ENCODE measurements around the gene TPRG1L.
"Not testable (repeated sequence)": the region's sequence is repeated elsewhere in the genome, so short reads cannot be mapped to it uniquely, and the experiment has no call there.

TPRG1L gene

DNA sequence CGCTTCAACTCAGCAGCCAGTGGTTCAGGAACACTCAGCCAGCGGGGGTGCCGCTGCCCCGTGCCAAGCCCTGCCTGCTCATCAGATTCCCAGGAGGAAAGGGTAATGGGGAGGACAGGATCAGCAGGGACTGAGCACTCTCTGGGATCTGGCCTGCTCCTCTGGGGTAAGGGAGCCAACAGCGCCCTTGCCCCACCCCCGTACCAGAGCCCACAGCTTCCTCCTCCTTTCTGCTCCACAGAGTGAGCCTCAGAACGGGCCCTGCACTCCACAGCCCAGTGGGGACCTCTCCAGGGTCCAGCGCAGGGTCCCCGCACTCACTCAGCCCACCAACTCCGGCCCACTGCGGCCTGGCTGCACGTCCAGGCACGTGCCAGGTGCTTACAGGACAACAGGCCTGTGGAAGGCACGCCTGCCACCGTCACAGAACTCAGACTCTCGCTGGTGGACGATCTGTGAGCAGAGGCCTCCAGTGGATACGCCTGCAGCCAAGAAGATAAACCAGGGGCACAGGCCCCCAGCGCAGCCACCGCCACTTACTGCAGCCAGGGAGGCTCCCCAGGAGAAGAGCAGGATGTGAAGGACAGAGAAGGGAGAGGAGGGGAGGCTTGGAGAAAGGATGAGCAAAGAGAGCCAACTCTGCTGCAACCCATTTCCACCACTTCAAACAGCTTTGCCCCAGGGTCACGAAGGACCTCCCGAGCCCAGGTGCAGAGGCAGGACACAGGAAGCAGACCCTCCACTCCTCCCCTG lies 15.6 kb upstream of the TPRG1L start:
- no peak for DNase-seq (ENCODE audit: low read depth in 2 of 2)

DNA sequence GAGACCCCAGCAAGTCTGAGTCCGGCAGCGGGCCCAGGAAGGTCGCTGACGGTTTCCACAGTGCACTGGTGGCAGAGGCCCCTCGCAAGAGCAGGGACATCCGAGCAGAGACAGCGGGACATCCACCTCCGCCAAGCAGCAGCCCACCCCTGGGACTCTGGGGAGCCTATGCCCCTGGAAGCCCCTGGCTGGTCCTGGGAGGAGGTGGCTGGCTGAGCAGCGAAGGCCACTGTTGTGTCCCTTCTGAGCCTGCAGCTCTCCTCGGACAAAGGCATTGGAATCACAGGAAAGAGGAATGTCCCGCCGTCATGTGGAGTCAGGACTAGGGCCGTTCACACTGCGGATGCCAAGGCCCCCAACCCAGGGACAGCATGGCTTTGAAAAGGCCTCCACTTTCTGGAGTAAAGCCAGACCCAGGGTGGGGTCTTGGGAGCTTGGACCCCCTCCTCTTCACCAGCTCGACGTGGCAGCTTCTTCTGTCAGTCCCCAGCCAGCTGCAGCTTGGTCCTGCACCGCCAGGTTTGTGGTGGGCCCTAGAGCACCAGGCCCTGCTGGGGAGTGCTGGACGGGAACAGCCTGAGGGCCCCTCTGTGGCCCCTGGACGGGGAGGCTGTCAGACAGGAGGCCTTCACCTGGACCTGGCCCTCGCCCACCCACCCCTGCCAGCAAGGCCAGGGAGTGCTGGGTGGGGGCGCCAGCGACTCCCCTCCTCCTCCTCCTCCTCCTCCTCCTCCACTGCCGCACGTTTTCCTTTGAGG lies 14.9 kb upstream of the TPRG1L start:
- DNase-seq (ENCODE audit: low read depth in 2 of 2): no peak

DNA sequence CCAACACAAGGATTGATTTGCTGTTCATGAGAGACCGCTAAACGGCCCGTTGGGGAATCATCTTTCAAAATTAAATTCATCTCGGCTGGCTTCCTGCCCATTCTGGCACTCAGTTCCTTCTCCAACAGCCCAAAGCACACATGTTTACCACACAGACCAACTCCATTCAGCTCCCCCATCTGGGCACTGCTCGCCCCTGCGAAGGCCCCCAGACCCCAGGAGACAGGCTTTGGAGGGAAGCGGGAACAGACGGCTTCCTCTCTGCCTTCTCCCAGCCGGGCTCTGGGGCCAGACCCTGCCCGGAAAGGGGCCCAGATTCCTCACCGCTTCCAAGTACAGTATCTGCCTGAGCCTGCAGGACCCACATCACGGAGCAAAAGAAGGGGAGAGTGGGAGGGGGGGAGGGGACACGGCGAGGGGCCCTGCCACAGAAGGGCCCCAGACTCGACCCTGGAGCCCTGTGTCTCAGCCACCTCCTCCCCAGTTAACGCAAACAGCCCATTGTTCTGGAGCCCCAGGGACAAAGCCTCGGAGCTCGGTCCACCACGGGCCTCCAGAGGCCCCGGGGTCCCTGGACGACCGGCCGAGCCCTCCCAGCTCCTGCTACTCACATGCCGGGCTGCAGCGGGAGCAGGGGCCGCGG lies 14.2 kb upstream of the TPRG1L start:
- DNase-seq (ENCODE audit: low read depth in 2 of 2): no peak

DNA sequence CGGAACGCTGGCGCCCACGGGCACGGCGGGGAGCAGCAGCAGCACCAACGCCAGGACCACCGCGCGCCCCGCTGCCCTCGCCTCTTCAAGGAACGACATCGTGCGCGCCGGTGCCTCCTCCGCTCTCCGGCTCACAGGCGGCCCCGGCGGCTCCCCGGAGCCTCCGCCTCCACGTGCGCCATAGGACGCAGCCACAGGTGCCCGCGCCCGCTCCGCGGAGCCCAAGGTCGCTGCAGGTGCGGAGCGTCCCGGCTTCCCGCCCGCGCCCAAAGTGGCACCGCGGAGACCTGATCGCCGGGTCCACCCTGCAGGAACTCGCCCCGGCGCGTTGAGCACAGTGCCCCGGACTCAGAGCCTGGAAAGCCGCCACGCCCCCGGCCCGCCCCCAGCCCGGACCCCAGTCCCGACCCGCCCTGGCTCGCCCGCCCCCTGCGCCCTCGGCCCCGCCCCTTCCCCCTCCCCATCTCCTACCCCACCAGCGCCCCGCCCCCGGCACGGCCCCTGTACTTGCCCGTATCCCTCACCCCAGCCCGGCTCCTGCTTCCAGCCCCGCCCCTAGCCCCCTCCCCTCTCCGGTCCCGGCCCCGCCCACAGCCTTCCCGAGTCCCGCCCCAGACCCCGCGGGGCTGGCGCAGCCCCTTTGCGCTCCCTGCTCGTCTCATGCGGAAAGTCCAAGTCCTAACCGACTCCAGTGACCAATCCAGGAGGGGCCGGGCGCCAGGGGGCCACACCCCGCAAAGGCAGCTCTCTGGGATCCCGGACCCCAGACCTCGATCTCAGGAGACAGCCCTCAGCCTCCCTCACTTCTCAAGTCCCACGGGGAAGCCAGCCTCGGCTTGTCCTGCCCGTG lies 13.4 kb upstream of the TPRG1L start, which contains the start of gene MEGF6:
TSS of gene MEGF6 (minus strand) at position 339 of the 850 bp plus-strand sequence. CDS start at position 99, 240 bp downstream.
- peak; percentile 31 to 63 for DNase-seq (ENCODE audit: low read depth in 2 of 2)

DNA sequence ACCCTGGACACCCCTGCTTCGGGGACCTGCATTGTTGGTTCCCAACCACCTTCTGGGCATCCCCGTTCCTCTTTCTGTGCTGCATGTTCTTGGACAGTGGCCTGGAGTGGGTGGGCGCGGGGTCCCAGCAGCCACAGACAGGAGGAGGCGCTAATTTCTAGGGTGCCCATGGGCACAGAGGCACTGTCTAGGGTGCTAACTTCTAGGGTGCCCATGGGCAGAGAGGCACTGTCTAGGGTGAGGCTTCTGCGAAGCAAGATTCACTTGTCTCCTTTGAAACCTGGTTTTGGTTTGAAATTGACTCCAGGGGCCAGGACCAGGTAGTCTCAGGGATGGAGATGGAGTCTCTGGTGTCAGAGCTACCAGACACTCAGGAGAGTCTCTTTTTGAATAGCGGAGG lies 12.7 kb upstream of the TPRG1L start:
- no peak for DNase-seq (ENCODE audit: low read depth in 2 of 2)

DNA sequence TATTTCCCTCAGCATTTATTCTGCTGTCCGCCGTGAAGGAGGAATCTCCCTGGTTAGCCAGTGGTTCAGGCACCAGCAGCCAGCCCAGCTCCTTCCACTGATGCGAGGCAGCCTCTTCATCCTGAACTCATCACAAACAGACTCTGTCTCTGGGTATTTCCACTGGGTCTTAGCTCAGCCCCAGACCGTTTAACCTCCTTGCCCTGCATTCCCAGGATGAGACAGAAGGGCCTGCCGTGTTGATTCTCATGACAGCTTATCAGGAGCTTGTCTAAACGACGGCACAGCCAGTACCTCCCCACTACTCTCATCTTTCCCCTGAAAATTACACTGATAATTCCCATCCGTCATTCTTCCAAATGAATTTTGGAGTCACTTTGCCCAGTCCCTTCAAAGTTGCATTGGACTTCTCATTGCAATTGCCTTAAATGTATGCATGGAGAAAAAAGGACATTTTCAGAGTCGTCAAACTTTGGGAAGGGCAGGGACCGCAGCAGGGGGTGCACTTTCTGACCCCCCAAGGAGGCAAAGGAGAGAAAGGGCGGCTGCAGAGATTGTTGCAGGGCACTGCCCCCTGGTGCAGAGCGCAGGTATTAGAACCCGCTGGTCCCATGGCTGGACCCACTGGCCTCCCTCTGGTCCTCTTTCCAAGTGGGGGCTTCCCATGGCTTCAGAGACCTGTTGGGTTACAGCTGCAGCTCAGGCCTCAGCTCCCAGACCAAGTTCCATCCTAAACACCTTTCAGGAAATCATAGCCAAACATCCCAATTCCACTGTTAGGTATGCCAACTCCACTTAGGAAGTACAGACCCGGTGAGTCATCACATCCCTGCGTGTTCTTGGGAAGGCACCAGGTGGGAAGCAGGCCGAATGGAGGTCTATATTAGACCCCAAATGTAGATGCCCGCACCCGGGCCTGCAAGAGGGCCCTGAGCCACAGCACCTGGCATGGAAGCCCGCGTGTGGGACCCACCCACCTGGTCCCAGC lies 9.8 kb upstream of the TPRG1L start:
- no peak for DNase-seq (ENCODE audit: low read depth in 2 of 2)

DNA sequence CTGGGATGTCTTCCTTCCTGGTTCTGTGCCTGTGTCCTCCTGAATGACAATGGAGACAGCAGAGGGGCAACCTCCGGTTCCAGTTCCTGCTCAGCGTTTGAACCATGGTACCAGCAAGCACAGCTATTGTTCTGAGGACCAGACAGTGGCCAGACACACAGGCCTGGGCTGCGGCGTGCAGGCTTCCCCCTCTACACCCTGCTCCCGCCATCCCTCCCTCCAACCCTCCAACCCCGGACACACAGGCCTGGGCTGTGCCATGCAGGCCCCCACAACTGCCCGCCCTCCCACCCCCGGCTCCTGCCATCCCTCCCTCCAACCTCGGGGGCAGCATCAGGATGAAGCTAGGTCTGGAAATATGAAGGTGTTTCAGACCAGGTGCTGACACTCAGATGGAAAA lies 8.0 kb upstream of the TPRG1L start:
- DNase-seq (ENCODE audit: low read depth in 2 of 2): no peak

DNA sequence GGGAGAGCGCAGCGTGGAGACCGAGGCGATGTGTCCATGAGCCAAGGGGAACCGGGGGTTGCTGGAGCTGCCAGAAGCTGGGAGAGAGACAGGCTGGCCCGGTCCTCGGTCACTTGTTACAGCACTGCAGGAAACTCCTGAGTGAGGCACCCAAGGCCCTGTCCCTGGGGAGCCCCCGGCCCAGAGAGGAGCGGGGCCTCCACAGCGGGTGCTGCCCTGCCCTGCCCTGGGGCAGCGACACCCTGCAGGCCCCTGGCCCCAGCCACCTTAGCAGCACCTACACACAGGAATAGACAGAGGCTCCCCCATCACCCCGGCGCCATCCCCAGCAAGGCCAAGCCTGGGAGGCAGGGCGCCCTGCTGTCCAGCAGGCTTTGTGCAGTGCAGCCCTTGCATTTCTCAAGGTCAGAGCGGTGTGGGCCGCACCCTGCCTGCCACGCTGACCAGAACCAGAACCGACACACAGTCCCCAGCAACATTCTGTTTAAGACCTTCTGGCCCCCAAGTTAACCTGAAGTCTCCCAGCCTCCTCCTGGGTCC lies 6.9 kb upstream of the TPRG1L start:
- no peak for DNase-seq (ENCODE audit: low read depth in 2 of 2)

DNA sequence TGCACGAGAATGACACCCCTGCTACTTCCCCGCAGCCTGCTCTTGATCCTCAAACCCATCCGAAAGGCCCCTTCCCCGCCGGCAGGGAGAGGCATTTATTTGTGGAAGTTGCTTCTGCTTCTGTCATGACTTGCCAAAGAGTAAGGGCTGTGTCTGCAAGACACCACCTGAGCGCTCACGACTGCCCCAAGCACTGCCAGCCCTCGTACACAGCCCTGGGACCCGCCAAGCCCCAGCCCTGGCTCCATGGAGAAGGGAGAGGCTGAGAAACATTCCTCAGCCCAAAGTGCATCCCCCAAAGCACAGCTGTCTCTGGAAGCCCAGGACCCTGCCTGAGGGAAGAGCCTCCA lies 6.3 kb upstream of the TPRG1L start:
- no peak for DNase-seq (ENCODE audit: low read depth in 2 of 2)

DNA sequence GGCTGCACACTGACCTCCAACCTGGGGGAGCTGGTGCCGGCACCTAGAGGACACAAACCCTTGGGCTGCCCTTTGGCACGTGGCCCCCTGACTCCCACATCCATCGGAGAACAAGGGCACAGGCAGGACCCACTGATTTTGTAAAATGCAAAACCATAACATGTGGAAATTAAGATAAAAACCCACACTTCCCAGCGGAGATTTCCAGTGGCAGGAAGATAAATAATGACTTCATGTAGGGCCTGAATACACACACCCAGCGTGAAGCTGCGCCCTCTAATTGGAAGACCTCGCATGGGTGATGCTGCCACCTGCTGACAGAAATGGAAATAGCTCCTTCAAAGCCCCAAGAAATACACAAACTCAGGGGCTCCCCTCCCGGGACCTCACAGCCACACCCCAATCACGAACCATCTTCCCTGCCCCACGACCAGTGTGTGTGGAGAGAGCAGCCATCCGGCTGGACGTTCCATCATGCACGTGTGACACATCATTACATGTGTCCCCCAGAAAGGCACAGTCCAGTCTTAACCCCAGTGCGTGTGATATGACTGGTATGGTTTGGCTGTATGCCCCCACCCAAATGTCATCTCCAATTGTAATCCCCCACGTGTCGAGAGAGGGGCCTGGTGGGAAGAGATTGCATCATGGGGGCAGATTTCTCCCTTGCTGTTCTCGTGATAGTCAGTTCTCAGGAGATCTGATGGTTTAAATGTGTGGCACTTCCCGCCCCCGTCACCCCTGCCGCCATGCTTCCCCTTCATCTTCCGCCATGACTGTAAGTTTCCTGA lies 5.7 kb upstream of the TPRG1L start:
- DNase-seq (ENCODE audit: low read depth in 2 of 2): peak; percentile 49 to 71

DNA sequence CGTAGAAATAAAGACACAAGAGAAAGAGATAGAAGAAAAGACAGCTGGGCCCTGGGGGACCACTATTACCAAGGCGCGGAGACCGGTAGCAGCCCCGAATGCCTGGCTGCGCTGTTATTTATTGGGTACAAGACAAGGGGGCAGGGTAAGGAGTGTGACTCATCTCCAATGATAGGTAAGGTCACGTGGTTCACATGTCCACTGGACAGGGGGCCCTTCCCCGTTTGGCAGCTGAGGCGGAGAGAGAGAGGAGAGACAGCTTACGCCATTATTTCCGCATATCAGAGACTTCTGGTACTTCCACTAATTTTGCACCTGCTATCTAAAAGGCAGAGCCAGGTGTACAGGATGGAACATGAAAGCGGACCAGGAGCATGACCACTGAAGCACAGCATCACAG lies 4.1 kb upstream of the TPRG1L start:
- no peak for DNase-seq (ENCODE audit: low read depth in 2 of 2)

DNA sequence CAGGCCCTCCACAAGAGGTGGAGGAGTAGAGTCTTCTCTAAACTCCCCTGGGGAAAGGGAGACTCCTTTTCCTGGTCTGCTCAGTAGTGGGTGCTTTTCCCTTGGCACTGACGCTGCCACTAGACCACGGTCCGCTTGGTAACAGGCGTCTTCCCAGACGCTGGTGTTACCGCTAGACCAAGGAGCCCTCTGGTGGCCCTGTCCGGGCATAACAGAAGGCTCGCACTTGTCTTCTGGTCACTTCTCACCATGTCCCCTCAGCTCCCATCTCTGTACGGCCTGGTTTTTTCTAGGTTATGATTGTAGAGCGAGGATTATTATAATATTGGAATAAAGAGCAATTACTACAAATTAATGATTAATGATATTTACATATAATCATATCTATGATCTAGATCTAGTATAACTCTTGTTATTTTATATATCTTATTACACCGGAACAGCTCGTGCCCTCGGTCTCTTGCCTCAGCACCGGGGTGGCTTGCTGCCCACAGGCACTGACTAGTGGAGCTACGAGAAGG lies 3.6 kb upstream of the TPRG1L start:
- not testable (repeated sequence) for DNase-seq (ENCODE audit: low read depth in 2 of 2)

DNA sequence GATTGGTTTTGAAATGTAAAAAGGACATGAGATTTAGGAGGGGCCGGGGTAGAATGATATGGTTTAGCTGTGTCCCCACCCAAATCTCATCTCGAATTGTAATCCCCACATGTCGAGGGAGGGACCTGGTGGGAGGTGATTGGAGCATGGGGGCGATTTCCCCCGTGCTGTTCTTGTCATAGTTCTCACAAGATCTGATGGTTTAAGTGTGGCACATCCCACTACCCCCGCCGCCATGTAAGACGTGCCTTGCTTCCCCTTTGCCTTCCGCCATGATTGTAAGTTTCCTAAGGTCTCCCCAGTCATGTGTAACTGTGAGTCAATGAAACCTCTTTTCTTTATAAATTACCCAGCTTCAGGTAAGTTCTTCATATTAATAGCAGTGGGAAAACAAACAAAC lies 2.7 kb upstream of the TPRG1L start:
- DNase-seq (ENCODE audit: low read depth in 2 of 2): not testable (repeated sequence)

DNA sequence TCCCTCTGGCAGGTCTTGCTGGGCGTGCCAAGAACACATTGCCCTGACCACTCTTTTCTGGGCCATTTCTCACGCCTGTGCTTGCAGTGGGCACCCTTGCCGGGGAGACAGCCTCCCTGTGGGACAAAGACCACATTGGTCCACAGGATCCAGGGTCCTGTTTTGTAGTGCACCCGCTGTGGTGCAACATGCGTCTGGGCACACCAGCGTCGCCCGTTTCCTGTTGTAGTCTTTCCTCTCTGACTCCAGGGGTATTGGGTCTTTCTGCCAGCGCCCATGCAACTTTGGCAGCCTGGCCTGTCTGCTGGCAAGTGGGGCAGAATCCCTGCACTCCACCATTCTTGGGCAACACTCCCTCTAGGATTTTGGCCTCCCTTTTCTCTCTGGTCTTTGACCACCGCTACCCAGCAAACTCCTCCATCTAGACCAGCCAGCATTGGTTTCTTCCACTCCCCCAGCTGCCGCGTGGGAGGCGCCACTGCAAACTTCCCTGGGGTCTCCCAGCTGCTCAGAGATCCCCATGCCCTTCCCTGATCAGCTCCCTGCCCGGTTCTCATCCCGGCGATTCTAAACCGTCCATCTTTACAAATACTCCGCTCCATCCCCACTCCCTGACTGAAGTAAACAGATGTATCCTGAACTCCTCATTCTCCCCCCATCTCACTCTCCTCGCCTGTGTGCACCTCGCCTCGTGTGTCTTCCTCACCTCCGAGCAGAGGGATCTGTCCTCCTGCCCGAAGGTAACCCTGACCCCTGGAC lies 1.2 kb upstream of the TPRG1L start:
- no peak for DNase-seq (ENCODE audit: low read depth in 2 of 2)

DNA sequence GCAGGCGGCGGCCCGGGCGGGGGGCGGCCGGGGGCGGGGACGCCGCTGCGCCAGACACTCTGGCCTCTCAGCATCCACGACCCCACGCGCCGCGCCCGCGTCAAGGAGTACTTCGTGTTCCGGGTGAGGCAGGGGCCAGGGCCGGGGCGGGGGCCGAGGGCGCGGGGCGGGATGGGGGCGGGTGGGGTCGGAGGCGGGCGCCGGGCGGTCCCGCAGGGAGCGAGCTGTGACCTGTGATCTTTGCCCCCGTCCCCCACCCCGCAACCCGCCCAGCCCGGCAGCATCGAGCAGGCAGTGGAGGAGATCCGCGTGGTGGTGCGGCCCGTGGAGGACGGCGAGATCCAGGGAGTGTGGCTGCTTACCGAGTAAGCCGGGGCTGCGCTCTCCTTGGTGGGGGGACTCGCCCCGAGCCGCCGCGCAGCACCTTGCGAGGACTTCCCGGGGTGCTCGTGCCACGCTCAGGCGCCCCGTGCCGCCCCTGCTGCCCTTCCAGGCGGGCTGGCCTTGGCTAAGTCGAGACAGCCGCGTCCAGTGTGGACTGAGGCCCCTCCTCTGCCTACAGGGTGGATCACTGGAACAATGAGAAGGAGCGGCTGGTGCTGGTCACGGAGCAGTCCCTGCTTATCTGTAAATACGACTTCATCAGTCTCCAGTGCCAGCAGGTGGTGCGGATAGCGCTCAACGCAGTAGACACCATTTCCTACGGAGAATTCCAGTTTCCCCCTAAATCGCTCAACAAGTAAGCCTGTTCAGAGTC lies 514 bp downstream of the TPRG1L start:
- no peak for DNase-seq (ENCODE audit: low read depth in 2 of 2)

DNA sequence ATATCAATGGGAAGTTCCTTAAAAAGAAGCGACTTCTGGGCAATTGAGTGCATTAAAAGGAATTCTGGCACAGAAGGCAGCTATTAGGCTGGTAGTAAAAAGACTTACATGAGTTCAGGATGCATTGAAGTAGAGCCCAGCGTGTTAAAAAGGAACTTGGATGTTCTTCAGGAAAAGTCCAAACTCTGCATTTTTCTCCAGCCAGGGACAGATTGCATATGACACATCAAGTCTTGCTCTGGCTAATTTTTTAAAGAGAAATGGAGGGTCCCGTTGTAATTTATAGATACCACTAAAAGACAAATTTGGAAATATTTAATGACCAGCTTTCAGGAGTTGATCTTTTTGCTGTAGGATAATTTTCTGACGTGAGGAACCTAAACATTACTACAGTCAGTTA lies 1.2 kb downstream of the TPRG1L start:
- DNase-seq (ENCODE audit: low read depth in 2 of 2): no peak

DNA sequence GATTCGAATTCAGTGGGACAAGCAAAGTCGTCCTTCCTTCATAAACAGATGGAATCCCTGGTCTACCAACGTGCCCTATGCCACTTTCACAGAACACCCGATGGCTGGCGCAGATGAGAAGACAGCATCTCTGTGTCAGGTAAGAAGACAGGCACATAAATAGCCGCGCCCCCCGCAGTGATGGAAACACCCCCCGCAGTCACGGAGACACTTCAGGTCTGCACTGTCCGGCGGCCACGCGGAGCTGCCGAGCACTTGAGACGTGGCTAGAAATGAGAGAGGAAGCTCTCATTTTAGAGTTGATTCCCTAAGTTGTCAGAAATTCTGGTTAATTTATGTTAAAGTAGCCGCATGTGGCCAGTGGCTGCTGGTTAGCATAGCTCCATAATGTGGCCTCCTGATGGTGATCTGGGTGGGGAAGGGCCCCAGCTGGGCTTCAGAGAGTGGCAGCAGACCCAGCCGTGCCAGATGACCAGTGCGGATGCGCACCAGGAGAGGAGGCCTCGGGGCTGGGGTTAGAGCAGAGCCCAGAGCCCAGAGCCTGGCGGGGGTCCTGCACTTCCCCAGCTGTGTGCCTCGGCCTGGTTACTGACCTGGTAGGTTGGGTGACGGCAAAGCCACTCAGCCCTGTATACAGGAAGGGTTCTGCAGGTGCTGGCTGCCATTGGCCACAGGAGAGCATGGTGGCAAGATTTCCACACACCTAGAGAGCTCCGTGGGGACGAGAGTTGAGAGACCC lies 2.9 kb downstream of the TPRG1L start:
- no peak for DNase-seq (ENCODE audit: low read depth in 2 of 2)

Measured in stimulated activated CD4-positive, alpha-beta T cell treated with anti-CD3 and anti-CD28 coated beads, Interleukin-12 subunit alpha, Interleukin-12 subunit beta, amount 100 ng/mL, for 24 hours (primary cell).